ENCODE results near the gene FAH.

The FAH gene

DNA sequence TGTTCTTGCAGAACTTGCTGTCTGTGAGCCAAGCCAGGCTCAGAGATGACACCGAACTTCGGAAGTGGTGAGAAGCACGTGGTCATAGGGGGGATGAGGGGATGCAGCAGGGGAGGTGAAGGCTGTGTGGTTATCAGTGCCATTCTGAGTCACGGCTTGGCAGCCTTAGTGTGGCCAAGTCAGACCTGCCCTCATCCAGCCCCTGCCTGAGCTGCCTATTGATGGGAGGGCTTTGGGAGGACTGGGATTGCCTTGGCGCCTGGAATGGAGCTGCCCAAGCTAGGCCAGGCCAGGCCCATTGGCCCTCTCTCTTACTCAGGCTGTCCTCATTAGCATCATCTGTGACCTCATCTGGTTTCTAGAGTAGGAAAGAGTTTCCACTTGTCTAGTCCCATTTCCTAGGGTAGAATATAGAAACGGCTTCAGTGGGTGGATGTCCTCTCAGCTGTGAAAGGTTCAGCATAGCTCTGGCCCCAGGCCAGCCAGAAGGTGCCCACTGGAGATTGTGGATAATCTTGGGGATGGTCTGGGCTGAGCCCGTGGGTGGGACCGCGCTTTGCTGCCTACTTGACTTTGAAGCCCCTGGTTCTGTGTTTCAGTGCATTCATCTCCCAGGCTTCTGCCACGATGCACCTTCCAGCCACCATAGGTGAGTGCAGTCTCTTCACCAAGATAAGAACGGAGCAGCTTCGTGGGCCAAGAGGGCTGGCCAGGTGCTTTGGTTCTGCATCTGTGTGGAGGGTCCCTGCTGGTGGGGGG lies 7.2 kb downstream of the FAH start:
- peak; percentile 65 for ATAC-seq
- Mint-ChIP-seq H3K27me3 (no peaks in the 10 kb centered on the region), H3K27ac (peak overlapping the region in 1 of 2 donors; percentile 13), H3K9me3 (no peaks in the 10 kb centered on the region), H3K4me3 (peak overlapping the region in 1 of 2 donors; percentile 13), H3K4me1 (peaks cover 33% of the 10 kb centered on the region)
- DNase-seq, result peak in 1 of 2 donors; percentile 29

DNA sequence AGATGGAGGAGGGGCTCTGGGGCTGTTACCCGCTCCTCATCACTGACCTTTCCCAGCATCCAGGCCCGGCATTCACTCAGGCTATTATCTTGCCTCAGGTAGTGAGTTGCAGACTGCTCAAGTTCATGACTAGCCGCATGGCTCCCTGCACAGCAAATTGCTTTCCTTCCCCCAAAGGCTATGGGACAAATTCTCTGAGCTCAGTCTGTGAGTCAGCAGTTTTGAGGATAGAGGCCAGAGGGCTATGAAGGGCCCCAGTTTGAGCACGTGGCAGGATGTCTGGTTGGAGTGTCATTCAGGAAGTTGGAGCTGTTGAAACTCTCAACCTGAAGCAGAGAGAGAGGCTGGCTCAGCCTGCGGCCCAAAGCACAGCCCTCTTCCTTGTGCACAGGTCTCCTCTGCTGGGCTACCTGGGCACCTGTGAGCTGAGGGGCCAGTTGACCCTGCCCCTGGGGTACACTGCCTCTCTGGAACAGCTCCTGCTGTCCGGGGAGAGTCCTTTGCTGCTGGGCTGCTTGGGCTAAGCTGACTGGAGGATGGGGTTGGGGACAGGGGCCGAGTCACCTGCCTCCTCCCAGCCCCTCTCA lies 7.9 kb downstream of the FAH start:
- peaks cover 26% of the 10 kb centered on the region for H3K4me1 Mint-ChIP-seq
- H3K27ac Mint-ChIP-seq, result peak overlapping the region; percentile 13 to 77
- peak in 1 of 2 donors; percentile 55 for DNase-seq
- ATAC-seq, result peak; percentile 94
- peak overlapping the region; percentile 13 to 35 for H3K4me3 Mint-ChIP-seq
- no peaks in the 10 kb centered on the region for H3K27me3 Mint-ChIP-seq
- H3K9me3 Mint-ChIP-seq, result no peaks in the 10 kb centered on the region

DNA sequence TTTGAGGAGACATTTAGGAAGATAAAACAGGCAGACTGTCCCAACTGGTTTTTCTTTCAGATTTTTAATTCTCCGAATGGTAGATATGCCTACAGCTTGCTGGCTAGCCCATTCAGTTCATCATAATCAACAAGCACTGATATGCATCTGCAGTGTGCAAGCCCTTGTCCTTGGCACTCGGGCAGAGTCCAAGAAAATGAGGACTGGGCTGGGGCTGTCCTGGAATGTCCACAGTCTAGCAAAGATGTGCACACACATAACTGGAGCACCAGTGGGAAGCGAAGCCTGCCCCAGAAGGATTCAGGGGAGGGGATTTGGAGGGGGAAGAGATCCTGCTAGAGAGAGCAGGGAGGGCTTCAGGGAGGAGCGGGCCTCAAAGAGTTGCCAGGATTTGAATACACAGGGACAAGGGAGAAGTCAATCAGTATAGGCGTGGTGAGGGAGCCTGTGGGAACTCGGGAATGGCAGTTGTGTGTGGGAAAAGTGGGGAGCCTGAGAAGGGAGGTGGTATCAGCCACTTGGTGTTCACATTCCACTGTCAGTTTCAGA lies 8.7 kb downstream of the FAH start:
- DNase-seq (no peak), ATAC-seq (no peak)
- no peaks in the 10 kb centered on the region for H3K27me3 Mint-ChIP-seq
- peak overlapping the region in 1 of 2 donors; percentile 11 for H3K27ac Mint-ChIP-seq
- H3K4me1 Mint-ChIP-seq, result peaks cover 24% of the 10 kb centered on the region
- no peak overlapping the region for H3K4me3 Mint-ChIP-seq
- H3K9me3 Mint-ChIP-seq, result no peaks in the 10 kb centered on the region

DNA sequence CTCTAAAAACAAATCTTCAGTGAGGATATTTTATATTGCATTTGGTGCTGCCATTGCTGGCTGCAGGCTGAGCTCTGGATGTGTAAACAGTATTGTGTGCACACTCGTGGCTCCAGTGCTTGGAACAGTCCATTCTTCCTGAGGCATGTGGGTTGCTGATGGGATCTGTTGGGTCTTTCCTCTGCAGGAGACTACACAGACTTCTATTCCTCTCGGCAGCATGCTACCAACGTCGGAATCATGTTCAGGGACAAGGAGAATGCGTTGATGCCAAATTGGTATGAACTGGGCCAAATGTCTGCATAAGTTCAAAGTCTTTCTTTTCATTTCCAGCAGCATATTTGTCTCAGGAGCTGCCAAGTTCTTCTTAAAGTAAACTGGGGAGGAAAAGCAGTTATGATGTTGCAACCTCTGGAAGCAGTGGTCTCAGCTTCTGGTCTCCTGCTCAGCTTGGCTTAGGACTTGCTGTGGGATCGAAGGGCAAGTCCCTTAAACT lies 9.3 kb downstream of the FAH start:
- ATAC-seq, result no peak
- Mint-ChIP-seq H3K9me3 (no peaks in the 10 kb centered on the region), H3K4me3 (no peak overlapping the region), H3K27ac (no peak overlapping the region), H3K27me3 (no peaks in the 10 kb centered on the region), H3K4me1 (peaks cover 24% of the 10 kb centered on the region)
- no peak for DNase-seq

- ATAC-seq, result no peak
- H3K4me1 Mint-ChIP-seq, result peaks cover 24% of the 10 kb centered on the region
- no peaks in the 10 kb centered on the region for H3K9me3 Mint-ChIP-seq
- H3K4me3 Mint-ChIP-seq, result no peak overlapping the region
- H3K27me3 Mint-ChIP-seq, result no peaks in the 10 kb centered on the region
- DNase-seq, result no peak
- H3K27ac Mint-ChIP-seq, result no peak overlapping the region
Measured at GRCh38 chr15:80163217-80163616, 10.4 kb downstream of the FAH start.

GRCh38 chr15:80163897-80164296 lies 11.1 kb downstream of the FAH start:
- Mint-ChIP-seq H3K9me3 (no peaks in the 10 kb centered on the region), H3K27me3 (no peaks in the 10 kb centered on the region), H3K27ac (no peak overlapping the region), H3K4me1 (peaks cover 24% of the 10 kb centered on the region), H3K4me3 (no peak overlapping the region)
- DNase-seq (no peak), ATAC-seq (no peak)

GRCh38 chr15:80167936-80168335 lies 15.1 kb downstream of the FAH start:
- no peak overlapping the region for H3K4me3 Mint-ChIP-seq
- no peaks in the 10 kb centered on the region for H3K9me3 Mint-ChIP-seq
- DNase-seq, result no peak
- ATAC-seq, result no peak
- H3K27ac Mint-ChIP-seq, result no peak overlapping the region
- H3K27me3 Mint-ChIP-seq, result no peaks in the 10 kb centered on the region
- H3K4me1 Mint-ChIP-seq, result no peaks in the 10 kb centered on the region

- H3K9me3 Mint-ChIP-seq, result no peaks in the 10 kb centered on the region
- H3K27me3 Mint-ChIP-seq, result no peaks in the 10 kb centered on the region
- H3K27ac Mint-ChIP-seq, result no peak overlapping the region
- DNase-seq (no peak), ATAC-seq (no peak)
- peaks cover 5% of the 10 kb centered on the region for H3K4me1 Mint-ChIP-seq
- no peak overlapping the region for H3K4me3 Mint-ChIP-seq
Measured at GRCh38 chr15:80168421-80168820, 15.6 kb downstream of the FAH start.

DNA sequence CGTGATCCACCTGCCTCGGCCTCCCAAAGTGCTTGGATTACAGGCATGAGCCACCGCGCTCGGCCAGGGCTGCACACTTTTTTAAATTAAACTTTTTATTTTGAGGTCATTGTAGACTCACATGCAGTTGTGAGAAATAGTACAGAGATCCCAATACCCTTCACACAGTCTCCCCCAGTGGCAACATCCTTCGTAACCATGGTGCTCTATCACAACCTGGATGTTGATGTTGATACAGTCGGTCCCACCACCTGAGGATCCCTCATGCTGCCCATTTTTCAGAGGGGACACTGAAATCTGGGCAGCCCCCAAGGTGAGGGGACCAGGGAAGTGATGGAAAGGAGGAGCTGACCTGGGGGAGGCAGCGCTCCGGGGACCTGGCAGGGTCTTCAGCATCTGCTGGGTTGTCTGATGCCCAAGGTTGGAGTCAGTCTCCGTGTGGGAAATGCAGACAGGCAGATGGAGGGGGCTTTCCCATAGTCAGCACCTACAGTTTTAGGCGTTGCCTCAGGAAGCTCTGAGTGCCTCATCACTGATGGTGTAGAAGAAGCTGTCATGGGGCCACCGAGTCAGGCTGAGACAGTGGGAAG lies 17.1 kb downstream of the FAH start:
- H3K4me1 Mint-ChIP-seq, result peaks cover 5% of the 10 kb centered on the region
- ATAC-seq (no peak), DNase-seq (no peak)
- no peaks in the 10 kb centered on the region for H3K9me3 Mint-ChIP-seq
- no peak overlapping the region for H3K4me3 Mint-ChIP-seq
- H3K27ac Mint-ChIP-seq, result peak overlapping the region in 1 of 2 donors; percentile 85
- no peaks in the 10 kb centered on the region for H3K27me3 Mint-ChIP-seq

DNA sequence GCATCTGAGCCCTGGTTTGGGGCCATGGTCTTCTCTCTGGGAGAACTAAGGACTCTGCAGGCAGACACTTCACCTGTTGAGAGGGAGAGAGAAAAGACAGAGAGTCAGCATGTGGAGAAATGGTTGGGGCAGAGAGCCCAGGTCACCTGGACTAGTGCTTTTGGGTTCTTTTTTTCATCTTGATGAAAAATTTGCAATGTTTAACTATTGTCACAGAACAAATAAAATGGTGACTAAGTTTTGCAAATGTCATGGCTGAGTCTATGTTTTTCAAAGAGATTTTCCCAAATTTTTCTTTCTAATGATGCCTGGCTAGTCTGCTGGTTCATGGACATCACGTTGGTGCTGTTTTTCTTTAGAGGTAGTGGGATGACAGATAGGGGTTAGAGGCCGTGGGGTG lies 17.8 kb downstream of the FAH start:
- Mint-ChIP-seq H3K27ac (no peak overlapping the region), H3K4me1 (peaks cover 5% of the 10 kb centered on the region), H3K9me3 (no peaks in the 10 kb centered on the region), H3K4me3 (no peak overlapping the region), H3K27me3 (no peaks in the 10 kb centered on the region)
- ATAC-seq (no peak), DNase-seq (no peak)

GRCh38 chr15:80171787-80172186 lies 19.0 kb downstream of the FAH start:
- Mint-ChIP-seq H3K4me1 (peaks cover 5% of the 10 kb centered on the region), H3K27me3 (no peaks in the 10 kb centered on the region), H3K4me3 (no peak overlapping the region), H3K9me3 (no peaks in the 10 kb centered on the region), H3K27ac (peak overlapping the region in 1 of 2 donors; percentile 15)
- DNase-seq (no peak), ATAC-seq (no peak)

DNA sequence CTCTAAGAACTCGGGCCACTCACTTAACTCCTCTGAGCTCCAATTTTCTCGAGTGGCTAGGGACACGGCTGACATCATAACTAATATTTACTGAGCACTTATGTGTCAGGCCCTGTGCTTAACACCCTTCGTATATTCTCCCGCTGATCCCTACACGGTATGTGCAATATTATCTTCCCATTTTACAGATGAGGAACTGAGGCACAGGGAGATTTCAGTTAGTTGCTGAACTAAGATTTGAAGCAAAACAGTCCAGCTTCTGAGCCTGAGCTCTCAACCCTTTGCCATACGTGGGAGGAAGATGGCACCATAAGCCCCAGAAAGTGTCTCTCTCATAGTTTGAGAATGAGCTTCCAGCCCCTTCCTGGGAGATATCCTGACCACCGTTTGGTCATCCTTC lies 19.6 kb downstream of the FAH start:
- H3K4me1 Mint-ChIP-seq, result peaks cover 5% of the 10 kb centered on the region
- no peak overlapping the region for H3K4me3 Mint-ChIP-seq
- H3K27ac Mint-ChIP-seq, result no peak overlapping the region
- H3K27me3 Mint-ChIP-seq, result no peaks in the 10 kb centered on the region
- no peaks in the 10 kb centered on the region for H3K9me3 Mint-ChIP-seq
- DNase-seq (no peak), ATAC-seq (no peak)

DNA sequence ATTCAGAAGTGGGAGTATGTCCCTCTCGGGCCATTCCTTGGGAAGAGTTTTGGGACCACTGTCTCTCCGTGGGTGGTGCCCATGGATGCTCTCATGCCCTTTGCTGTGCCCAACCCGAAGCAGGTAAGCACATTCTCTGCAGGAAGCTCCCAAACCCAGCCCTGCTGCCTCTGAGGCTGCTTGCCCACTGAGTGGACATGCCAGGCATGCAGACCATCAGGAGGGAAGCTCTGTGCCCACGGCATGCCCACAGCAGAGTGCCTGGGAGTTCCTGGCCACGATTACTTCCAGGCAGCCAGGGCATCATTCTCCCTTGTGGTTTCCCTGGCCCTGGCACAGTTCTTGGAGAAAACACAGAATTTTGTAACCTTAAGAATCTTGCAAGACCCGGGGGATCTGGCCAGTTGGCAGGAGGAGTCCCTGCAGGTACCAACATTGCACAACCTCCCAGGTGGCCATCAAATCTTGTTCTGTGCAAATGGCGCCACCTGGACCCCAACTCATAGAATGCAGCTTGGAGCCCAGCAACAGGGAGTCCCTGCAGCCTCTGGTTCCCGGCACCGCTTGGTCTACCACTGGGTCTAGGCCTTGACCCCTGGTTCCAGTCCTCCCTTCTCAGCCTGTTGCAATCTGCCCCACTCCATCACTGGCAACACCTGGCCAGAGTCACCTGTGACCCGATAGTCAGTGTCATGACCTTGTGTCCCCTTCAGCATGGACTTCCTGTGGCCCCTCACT lies 20.4 kb downstream of the FAH start:
- ATAC-seq, result peak; percentile 89
- Mint-ChIP-seq H3K27me3 (no peaks in the 10 kb centered on the region), H3K9me3 (no peaks in the 10 kb centered on the region), H3K4me3 (no peak overlapping the region), H3K27ac (no peak overlapping the region), H3K4me1 (peaks cover 5% of the 10 kb centered on the region)
- peak; percentile 65 to 72 for DNase-seq

DNA sequence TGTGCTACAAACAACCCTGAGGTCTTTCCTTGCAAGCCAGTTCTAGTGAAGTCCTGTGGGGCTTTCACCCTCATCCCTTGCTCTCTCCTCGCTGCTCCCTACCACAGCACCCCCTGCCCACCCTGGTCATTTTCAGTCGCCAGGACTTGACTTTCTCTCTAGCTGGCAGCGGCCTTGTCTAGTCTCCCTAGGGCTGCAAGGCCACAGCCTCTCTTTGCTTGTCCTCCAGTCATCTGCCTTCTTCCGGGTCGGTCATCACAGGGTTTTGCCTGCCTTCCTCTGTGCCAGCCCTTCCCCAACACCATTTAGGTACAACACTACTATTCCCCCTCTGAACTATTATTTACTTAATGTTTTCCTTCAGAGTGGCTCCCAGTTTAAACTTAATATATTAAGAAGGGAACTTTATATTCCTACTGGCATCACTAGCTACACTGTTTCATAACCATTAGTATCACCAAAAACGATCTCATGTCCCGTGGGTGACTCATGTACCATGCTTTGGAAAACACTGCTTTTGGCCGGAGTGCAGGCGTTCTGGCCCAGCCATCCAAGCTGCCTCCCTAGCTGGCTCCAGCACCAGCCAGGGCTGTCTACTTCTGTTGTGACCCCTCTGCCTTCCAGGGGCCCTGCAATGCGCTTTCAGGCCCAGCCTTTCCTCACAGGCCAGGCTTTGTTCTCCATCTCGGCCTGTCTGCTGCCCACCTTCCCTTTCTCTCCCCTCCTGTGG lies 21.4 kb downstream of the FAH start:
- H3K4me3 Mint-ChIP-seq, result no peak overlapping the region
- no peak for DNase-seq
- peaks cover 5% of the 10 kb centered on the region for H3K4me1 Mint-ChIP-seq
- H3K9me3 Mint-ChIP-seq, result no peaks in the 10 kb centered on the region
- peak overlapping the region in 1 of 2 donors; percentile 64 for H3K27ac Mint-ChIP-seq
- no peak for ATAC-seq
- H3K27me3 Mint-ChIP-seq, result no peaks in the 10 kb centered on the region

- Mint-ChIP-seq H3K9me3 (no peaks in the 10 kb centered on the region), H3K27me3 (no peaks in the 10 kb centered on the region), H3K4me1 (peaks cover 5% of the 10 kb centered on the region), H3K4me3 (no peak overlapping the region), H3K27ac (peak overlapping the region in 1 of 2 donors; percentile 38)
- DNase-seq, result no peak
- ATAC-seq, result no peak
Measured at GRCh38 chr15:80175436-80175835, 22.6 kb downstream of the FAH start.
